ENCODE measurements around the gene RIMS1.

GRCh38 chr6:72412709-72413044, 526.3 kb downstream of the RIMS1 start:
- TF ChIP-seq CTCF (IDR thresholded peaks at IDR 0.05) (no peak), POLR2A (IDR thresholded peaks at IDR 0.05) (no peak)
